ENCODE results near the gene NTM. TPM values are rescaled to one million over a fixed set of nuclear protein-coding genes. Genes with fewer than 3 reads are reported as not detected.

The NTM gene
- total RNA-seq, 1 experiment from 2014 or later = not detected

GRCh38 chr11:131683131-131683530, 312.7 kb downstream of the NTM start:
- no peak for ATAC-seq
- no peaks in the 10 kb centered on the region for H4K20me1 ChIP-seq (ENCODE audit: insufficient read depth)
- ChIA-PET RAD21 (ENCODE audit: low non-redundant PET in 1 of 2, low total read pairs in 2 of 2, uncharacterized antibody in 2 of 2, unreplicated experiment in 2 of 2) (no interaction called here), CTCF (no interaction called here), POLR2A (no interaction called here)
- no peaks in the 10 kb centered on the region for H3K9me2 ChIP-seq (ENCODE audit: insufficient read depth)
- H3K27me3 ChIP-seq (ENCODE audit: insufficient read depth, low read length) = no peaks in the 10 kb centered on the region
- H3K4me2 ChIP-seq (ENCODE audit: low read length) = no peak overlapping the region
- no peak for TF ChIP-seq CTCF (IDR thresholded peaks at IDR 0.05 in 2 of 3, conservative IDR thresholded peaks at IDR 0.05 in 1 of 3; ENCODE audit: borderline replicate concordance in 1 of 3, insufficient read depth in 1 of 3, low read depth in 2 of 3, low read length in 2 of 3)
- TF ChIP-seq, protein P1, sequence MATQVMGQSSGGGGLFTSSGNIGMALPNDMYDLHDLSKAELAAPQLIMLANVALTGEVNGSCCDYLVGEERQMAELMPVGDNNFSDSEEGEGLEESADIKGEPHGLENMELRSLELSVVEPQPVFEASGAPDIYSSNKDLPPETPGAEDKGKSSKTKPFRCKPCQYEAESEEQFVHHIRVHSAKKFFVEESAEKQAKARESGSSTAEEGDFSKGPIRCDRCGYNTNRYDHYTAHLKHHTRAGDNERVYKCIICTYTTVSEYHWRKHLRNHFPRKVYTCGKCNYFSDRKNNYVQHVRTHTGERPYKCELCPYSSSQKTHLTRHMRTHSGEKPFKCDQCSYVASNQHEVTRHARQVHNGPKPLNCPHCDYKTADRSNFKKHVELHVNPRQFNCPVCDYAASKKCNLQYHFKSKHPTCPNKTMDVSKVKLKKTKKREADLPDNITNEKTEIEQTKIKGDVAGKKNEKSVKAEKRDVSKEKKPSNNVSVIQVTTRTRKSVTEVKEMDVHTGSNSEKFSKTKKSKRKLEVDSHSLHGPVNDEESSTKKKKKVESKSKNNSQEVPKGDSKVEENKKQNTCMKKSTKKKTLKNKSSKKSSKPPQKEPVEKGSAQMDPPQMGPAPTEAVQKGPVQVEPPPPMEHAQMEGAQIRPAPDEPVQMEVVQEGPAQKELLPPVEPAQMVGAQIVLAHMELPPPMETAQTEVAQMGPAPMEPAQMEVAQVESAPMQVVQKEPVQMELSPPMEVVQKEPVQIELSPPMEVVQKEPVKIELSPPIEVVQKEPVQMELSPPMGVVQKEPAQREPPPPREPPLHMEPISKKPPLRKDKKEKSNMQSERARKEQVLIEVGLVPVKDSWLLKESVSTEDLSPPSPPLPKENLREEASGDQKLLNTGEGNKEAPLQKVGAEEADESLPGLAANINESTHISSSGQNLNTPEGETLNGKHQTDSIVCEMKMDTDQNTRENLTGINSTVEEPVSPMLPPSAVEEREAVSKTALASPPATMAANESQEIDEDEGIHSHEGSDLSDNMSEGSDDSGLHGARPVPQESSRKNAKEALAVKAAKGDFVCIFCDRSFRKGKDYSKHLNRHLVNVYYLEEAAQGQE (IDR thresholded peaks at IDR 0.05; ENCODE audit: low read depth) = no peak
- no peak for TF ChIP-seq YY1 (IDR thresholded peaks at IDR 0.05; ENCODE audit: extremely low read depth, insufficient replicate concordance, low read depth, low read length)
- TF ChIP-seq, protein P2, sequence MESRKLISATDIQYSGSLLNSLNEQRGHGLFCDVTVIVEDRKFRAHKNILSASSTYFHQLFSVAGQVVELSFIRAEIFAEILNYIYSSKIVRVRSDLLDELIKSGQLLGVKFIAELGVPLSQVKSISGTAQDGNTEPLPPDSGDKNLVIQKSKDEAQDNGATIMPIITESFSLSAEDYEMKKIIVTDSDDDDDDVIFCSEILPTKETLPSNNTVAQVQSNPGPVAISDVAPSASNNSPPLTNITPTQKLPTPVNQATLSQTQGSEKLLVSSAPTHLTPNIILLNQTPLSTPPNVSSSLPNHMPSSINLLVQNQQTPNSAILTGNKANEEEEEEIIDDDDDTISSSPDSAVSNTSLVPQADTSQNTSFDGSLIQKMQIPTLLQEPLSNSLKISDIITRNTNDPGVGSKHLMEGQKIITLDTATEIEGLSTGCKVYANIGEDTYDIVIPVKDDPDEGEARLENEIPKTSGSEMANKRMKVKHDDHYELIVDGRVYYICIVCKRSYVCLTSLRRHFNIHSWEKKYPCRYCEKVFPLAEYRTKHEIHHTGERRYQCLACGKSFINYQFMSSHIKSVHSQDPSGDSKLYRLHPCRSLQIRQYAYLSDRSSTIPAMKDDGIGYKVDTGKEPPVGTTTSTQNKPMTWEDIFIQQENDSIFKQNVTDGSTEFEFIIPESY (IDR thresholded peaks at IDR 0.05; ENCODE audit: extremely low read depth, insufficient replicate concordance, low read length) = no peak
- no peak for TF ChIP-seq POLR2AphosphoS5 (IDR thresholded peaks at IDR 0.05; ENCODE audit: low read depth, low read length)
- TF ChIP-seq CBX3 (IDR thresholded peaks at IDR 0.05; ENCODE audit: low read depth) = no peak
- no peak for TF ChIP-seq SP1 (IDR thresholded peaks at IDR 0.05; ENCODE audit: low read depth)
- TF ChIP-seq, protein P3, sequence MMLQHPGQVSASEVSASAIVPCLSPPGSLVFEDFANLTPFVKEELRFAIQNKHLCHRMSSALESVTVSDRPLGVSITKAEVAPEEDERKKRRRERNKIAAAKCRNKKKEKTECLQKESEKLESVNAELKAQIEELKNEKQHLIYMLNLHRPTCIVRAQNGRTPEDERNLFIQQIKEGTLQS (IDR thresholded peaks at IDR 0.05) = no peak
- TF ChIP-seq EZH2phosphoT487 (IDR thresholded peaks at IDR 0.05; ENCODE audit: borderline replicate concordance) = no peak
- no peak for TF ChIP-seq SRF (IDR thresholded peaks at IDR 0.05; ENCODE audit: low read depth)
- no peak for TF ChIP-seq FOSL1 (IDR thresholded peaks at IDR 0.05; ENCODE audit: low read depth)
- TF ChIP-seq TCF7L2 (IDR thresholded peaks at IDR 0.05; ENCODE audit: borderline replicate concordance, extremely low read depth, insufficient read depth, insufficient read length) = no peak
- no peak for TF ChIP-seq ELF1 (IDR thresholded peaks at IDR 0.05; ENCODE audit: borderline replicate concordance, low read depth)
- no peak for TF ChIP-seq EGR1 (IDR thresholded peaks at IDR 0.05; ENCODE audit: low read depth)
- TF ChIP-seq SIN3A (IDR thresholded peaks at IDR 0.05; ENCODE audit: low read depth) = no peak
- TF ChIP-seq POLR2A (IDR thresholded peaks at IDR 0.05; ENCODE audit: borderline replicate concordance, extremely low read depth, insufficient read depth, insufficient read length) = no peak
- TF ChIP-seq RAD21 (IDR thresholded peaks at IDR 0.05; ENCODE audit: low read depth) = no peak
- TF ChIP-seq CEBPB (IDR thresholded peaks at IDR 0.05; ENCODE audit: low read depth) = no peak
- no peak for TF ChIP-seq EZH2 (IDR thresholded peaks at IDR 0.05)
- no peak for TF ChIP-seq ZNF274 (IDR thresholded peaks at IDR 0.05; ENCODE audit: low read depth, low read length)
- H3K9me3 ChIP-seq (ENCODE audit: control insufficient read depth in 1 of 2, insufficient read depth in 1 of 2, low read depth in 1 of 2, low read length in 2 of 2) = no peaks in the 10 kb centered on the region
- no peak overlapping the region for H3K9ac ChIP-seq (ENCODE audit: low read length)
- BruUV-seq (replicated peaks) = no TSS peak
- H2AFZ ChIP-seq (ENCODE audit: low read depth, low read length, poor library complexity, severe bottlenecking) = no peak overlapping the region
- no peaks in the 10 kb centered on the region for H3K36me3 ChIP-seq (ENCODE audit: control insufficient read depth in 1 of 2, insufficient read depth in 2 of 2, low read length in 2 of 2)
- intact Hi-C loops (cut with micrococcal nuclease) = no loop called here
- no peaks in the 10 kb centered on the region for H3K79me2 ChIP-seq (ENCODE audit: insufficient read depth, low read length)
- no peak for DNase-seq (ENCODE audit: low read depth, low spot score)
- no peak overlapping the region for H3K4me3 ChIP-seq (replicated peaks in 1 of 2; ENCODE audit: low read depth in 1 of 2, low read length in 2 of 2)
- H3K27ac ChIP-seq (ENCODE audit: low read depth, low read length) = no peak overlapping the region
- H3K4me1 ChIP-seq (ENCODE audit: control insufficient read depth in 1 of 2, insufficient read depth in 2 of 2, low read length in 2 of 2) = no peaks in the 10 kb centered on the region

Measured in HCT116 (cell line).